ENCODE measurements around the gene GDA.

DNA sequence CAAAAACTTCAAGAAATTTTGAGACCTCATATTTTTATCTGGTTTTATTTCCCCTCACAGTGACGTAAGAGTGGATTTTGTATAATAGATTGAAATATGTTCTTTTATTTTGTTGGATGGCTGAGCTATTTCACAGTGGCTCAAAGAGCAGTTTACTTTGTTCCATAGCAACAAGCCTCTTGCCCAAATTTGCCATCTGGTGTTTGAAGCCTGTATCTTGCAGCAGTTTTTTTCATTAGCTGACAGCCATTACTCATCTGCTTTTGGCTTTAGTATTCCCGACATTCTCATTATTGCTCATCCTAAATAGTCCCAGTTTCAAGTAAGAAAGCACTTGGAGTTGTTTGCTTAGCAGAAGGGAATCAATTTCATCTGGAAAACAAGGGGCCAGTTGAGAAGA lies 36.3 kb downstream of the GDA start:
- TF ChIP-seq, protein P1, sequence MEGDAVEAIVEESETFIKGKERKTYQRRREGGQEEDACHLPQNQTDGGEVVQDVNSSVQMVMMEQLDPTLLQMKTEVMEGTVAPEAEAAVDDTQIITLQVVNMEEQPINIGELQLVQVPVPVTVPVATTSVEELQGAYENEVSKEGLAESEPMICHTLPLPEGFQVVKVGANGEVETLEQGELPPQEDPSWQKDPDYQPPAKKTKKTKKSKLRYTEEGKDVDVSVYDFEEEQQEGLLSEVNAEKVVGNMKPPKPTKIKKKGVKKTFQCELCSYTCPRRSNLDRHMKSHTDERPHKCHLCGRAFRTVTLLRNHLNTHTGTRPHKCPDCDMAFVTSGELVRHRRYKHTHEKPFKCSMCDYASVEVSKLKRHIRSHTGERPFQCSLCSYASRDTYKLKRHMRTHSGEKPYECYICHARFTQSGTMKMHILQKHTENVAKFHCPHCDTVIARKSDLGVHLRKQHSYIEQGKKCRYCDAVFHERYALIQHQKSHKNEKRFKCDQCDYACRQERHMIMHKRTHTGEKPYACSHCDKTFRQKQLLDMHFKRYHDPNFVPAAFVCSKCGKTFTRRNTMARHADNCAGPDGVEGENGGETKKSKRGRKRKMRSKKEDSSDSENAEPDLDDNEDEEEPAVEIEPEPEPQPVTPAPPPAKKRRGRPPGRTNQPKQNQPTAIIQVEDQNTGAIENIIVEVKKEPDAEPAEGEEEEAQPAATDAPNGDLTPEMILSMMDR (IDR thresholded peaks at IDR 0.05 in 8 of 11, conservative IDR thresholded peaks at IDR 0.05 in 3 of 11): no peak
- no peak for TF ChIP-seq POLR2A (IDR thresholded peaks at IDR 0.05)
